MCF 10A (cell line): ENCODE results near the gene C1QTNF12. TPM values are rescaled to one million over a fixed set of nuclear protein-coding genes. Genes with fewer than 3 reads are reported as not detected.

Source experiments
- BruUV-seq: library from RNA; stranded (reverse); fragments of 400-500 nt; replicated peaks from 2 replicates; lab custom pipeline; 2021; lab: Mats Ljungman, UMichigan
- CTCF ChIA-PET: fragments of 300-600 bp; sonication (Branson Sonifier 250); formaldehyde crosslinking; extraction: SDS; loops from one replicate; lab custom pipeline; 2021; ENCODE audit warnings: antibody characterized with exemption, inconsistent platforms; lab: Yijun Ruan, JAX
- POLR2A ChIA-PET: fragments of 300-600, 350-650 bp; sonication (Branson Sonifier 250); formaldehyde crosslinking; extraction: SDS; loops from one replicate; lab custom pipeline; 2020; ENCODE audit warnings: antibody characterized with exemption, inconsistent platforms; lab: Yijun Ruan, JAX
- DNase-seq: peaks from one replicate; pipeline ENCODE4 v3.0.0-alpha.2; 2018; ENCODE audit not compliant: unreplicated experiment
- H3K27ac Mint-ChIP-seq: one replicate; pipeline ENCODE4 v1.8.0; 2022; ENCODE audit warnings: mild to moderate bottlenecking, low read depth, mixed read lengths; ENCODE audit not compliant: unreplicated experiment
- H3K27me3 Mint-ChIP-seq: one replicate; pipeline ENCODE4 v1.8.0; 2022; ENCODE audit warnings: mixed read lengths; ENCODE audit not compliant: insufficient read depth, unreplicated experiment
- H3K36me3 Mint-ChIP-seq: one replicate; pipeline ENCODE4 v1.8.0; 2022; ENCODE audit warnings: mild to moderate bottlenecking, moderate library complexity, mixed read lengths; ENCODE audit not compliant: insufficient read depth, unreplicated experiment
- H3K4me1 Mint-ChIP-seq: one replicate; pipeline ENCODE4 v1.8.0; 2022; ENCODE audit warnings: mixed read lengths; ENCODE audit not compliant: insufficient read depth, unreplicated experiment
- H3K4me3 Mint-ChIP-seq: one replicate; pipeline ENCODE4 v1.8.0; 2022; ENCODE audit warnings: mild to moderate bottlenecking, moderate library complexity, mixed read lengths; ENCODE audit not compliant: unreplicated experiment
- H3K9me3 Mint-ChIP-seq: one replicate; pipeline ENCODE4 v1.8.0; 2022; ENCODE audit warnings: mixed read lengths; ENCODE audit not compliant: unreplicated experiment
- CTCF ChIP-seq: fragments of 200-600 bp; IDR thresholded peaks from one replicate; pipeline ENCODE4 v1.8.0; 2022; ENCODE audit warnings: antibody characterized with exemption, mild to moderate bottlenecking; ENCODE audit not compliant: unreplicated experiment
- intact Hi-C: fragments of 100-400 bp; cut with micrococcal nuclease; formaldehyde crosslinking; loops from 2 replicates; pipeline ENCODE4 v1.14.1; 2022
- total RNA-seq: library from RNA; stranded (reverse); gene quantifications from 2 replicates; pipeline ENCODE4 v1.2.3, GENCODE V29; 2022

The C1QTNF12 gene
- total RNA-seq, 1 experiment from 2014 or later = 1.5 TPM

- Mint-ChIP-seq H3K27ac (no peak overlapping the region), H3K4me3 (no peak overlapping the region), H3K36me3 (peaks cover 42% of the 10 kb centered on the region), H3K9me3 (no peaks in the 10 kb centered on the region), H3K27me3 (no peaks in the 10 kb centered on the region), H3K4me1 (peaks cover 8% of the 10 kb centered on the region)
- CTCF ChIA-PET = interaction anchor here (0.7 to 1.2 kb wide), 2 partner anchors 105 to 212 kb away, joined by 3 read pairs; no protein-coding TSS in a partner anchor
- no TSS peak for BruUV-seq
- TF ChIP-seq CTCF = no peak
- DNase-seq = no peak
- POLR2A ChIA-PET = no interaction called here
- intact Hi-C loops = no loop called here
These were observed 20.6 kb downstream of the C1QTNF12 start for GRCh38 chr1:1225913-1226312.

GRCh38 chr1:1225238-1225845, 21.2 kb downstream of the C1QTNF12 start:
- H3K27ac Mint-ChIP-seq = no peak overlapping the region
- DNase-seq = no peak
- no peaks in the 10 kb centered on the region for H3K27me3 Mint-ChIP-seq
- H3K9me3 Mint-ChIP-seq = no peaks in the 10 kb centered on the region
- intact Hi-C loops = no loop called here
- H3K4me1 Mint-ChIP-seq = peaks cover 8% of the 10 kb centered on the region
- ChIA-PET POLR2A (interaction anchor here (0.6 to 0.9 kb wide), 2 partner anchors 8 to 30 kb away, joined by 3 to 5 read pairs; no protein-coding TSS in a partner anchor), CTCF (interaction anchor here (0.7 kb wide), 1 partner anchor 213 kb away, joined by 3 read pairs; no protein-coding TSS in a partner anchor)
- H3K36me3 Mint-ChIP-seq = peaks cover 42% of the 10 kb centered on the region
- no TSS peak for BruUV-seq
- H3K4me3 Mint-ChIP-seq = no peak overlapping the region
- TF ChIP-seq CTCF = no peak

GRCh38 chr1:1223891-1224290, 22.6 kb downstream of the C1QTNF12 start:
- Mint-ChIP-seq H3K27ac (no peak overlapping the region), H3K36me3 (peaks cover 45% of the 10 kb centered on the region), H3K27me3 (no peaks in the 10 kb centered on the region), H3K4me1 (no peaks in the 10 kb centered on the region), H3K4me3 (no peak overlapping the region), H3K9me3 (no peaks in the 10 kb centered on the region)
- BruUV-seq = no TSS peak
- intact Hi-C loops = no loop called here
- ChIA-PET POLR2A (no interaction called here), CTCF (interaction anchor here (0.6 kb wide), 1 partner anchor 37 kb away, joined by 3 read pairs; no protein-coding TSS in a partner anchor)
- no peak for TF ChIP-seq CTCF
- no peak for DNase-seq

DNA sequence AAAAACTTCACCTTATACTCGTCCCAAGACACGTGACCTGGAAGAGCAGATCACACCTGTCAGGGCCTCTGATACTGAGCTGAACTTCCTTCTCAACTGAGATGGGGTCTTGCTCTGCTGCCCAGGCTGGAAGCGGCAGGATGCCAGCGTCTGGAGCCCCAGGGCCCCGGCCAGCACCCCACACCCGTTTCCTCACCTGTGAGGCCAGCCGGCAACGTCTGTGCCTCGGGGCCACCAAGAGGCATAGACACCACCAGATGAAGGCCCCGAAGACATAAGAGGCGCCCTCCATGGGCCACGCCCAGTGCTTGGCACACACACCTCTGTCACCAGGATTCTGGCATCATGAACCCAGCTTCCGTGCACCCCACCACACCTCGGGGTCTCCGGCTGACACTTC, 23.2 kb downstream of the C1QTNF12 start:
- no peak overlapping the region for H3K27ac Mint-ChIP-seq
- DNase-seq = no peak
- ChIA-PET POLR2A (no interaction called here), CTCF (interaction anchor here (0.7 kb wide), 1 partner anchor 147 kb away, joined by 3 read pairs; no protein-coding TSS in a partner anchor)
- H3K27me3 Mint-ChIP-seq = no peaks in the 10 kb centered on the region
- H3K36me3 Mint-ChIP-seq = peaks cover 47% of the 10 kb centered on the region
- BruUV-seq = no TSS peak
- no peaks in the 10 kb centered on the region for H3K4me1 Mint-ChIP-seq
- H3K4me3 Mint-ChIP-seq = no peak overlapping the region
- intact Hi-C loops = no loop called here
- no peak for TF ChIP-seq CTCF
- H3K9me3 Mint-ChIP-seq = no peaks in the 10 kb centered on the region
